Myocyte (in vitro differentiated cells): Measurements from ENCODE around the gene SEMA3D. TPM values are rescaled to one million over a fixed set of nuclear protein-coding genes. Genes with fewer than 3 reads are reported as not detected.

Experiments
- DNase-seq: peaks from one replicate; pipeline ENCODE4 v3.0.0-alpha.2; 2012; ENCODE audit warnings: low read depth
- polyA plus RNA-seq: library from polyadenylated mRNA; unstranded; fragments of >200 nt; gene quantifications from one replicate; pipeline ENCODE4 v1.2.1, GENCODE V29; 2012; ENCODE audit warnings: missing spikeins
- total RNA-seq: library from RNA; depleted of rRNA; stranded (reverse); fragments of >200 nt; gene quantifications from 2 replicates; pipeline ENCODE4 v1.2.3, GENCODE V29; 2014

SEMA3D gene
- total RNA-seq, result 0.36 and 0.62 TPM in 2 replicates
- not detected for polyA plus RNA-seq

GRCh38 chr7:85186521-85187241 lies at the start of gene SEMA3D:
TSS of gene SEMA3D (minus strand) at chr7:85187056. CDS start at chr7:85121891, 65,165 bp downstream.
- DNase-seq, result peak; percentile 94

GRCh38 chr7:85234730-85235129 lies 47.9 kb upstream of the SEMA3D start:
- no peak for DNase-seq

- DNase-seq, result no peak
These were observed 45.2 kb upstream of the SEMA3D start for GRCh38 chr7:85232068-85232467.

GRCh38 chr7:85230623-85231022 lies 43.8 kb upstream of the SEMA3D start:
- DNase-seq, result no peak

- no peak for DNase-seq
These were observed 42.7 kb upstream of the SEMA3D start for GRCh38 chr7:85229544-85229943.

- no peak for DNase-seq
These were observed 39.7 kb upstream of the SEMA3D start for GRCh38 chr7:85226361-85227085.

GRCh38 chr7:85224171-85224570 lies 37.3 kb upstream of the SEMA3D start:
- no peak for DNase-seq

- no peak for DNase-seq
These were observed 35.7 kb upstream of the SEMA3D start for GRCh38 chr7:85222522-85222921.

- no peak for DNase-seq
These were observed 34.9 kb upstream of the SEMA3D start for GRCh38 chr7:85221796-85222195.

GRCh38 chr7:85220651-85221050 lies 33.8 kb upstream of the SEMA3D start:
- no peak for DNase-seq

GRCh38 chr7:85220023-85220422 lies 33.2 kb upstream of the SEMA3D start:
- no peak for DNase-seq

GRCh38 chr7:85217085-85217484 lies 30.2 kb upstream of the SEMA3D start:
- DNase-seq, result no peak

- no peak for DNase-seq
These were observed 28.2 kb upstream of the SEMA3D start for GRCh38 chr7:85215098-85215497.

- DNase-seq, result no peak
These were observed 26.6 kb upstream of the SEMA3D start for GRCh38 chr7:85213500-85213899.

GRCh38 chr7:85205754-85206153 lies 18.9 kb upstream of the SEMA3D start:
- no peak for DNase-seq

- no peak for DNase-seq
These were observed 17.6 kb upstream of the SEMA3D start for GRCh38 chr7:85204496-85204895.

GRCh38 chr7:85204061-85204460 lies 17.2 kb upstream of the SEMA3D start:
- no peak for DNase-seq

GRCh38 chr7:85201209-85201608 lies 14.4 kb upstream of the SEMA3D start:
- DNase-seq, result no peak

GRCh38 chr7:85196696-85197095 lies 9.8 kb upstream of the SEMA3D start:
- DNase-seq, result no peak

GRCh38 chr7:85191383-85191782 lies 4.5 kb upstream of the SEMA3D start:
- DNase-seq, result peak; percentile 11

- DNase-seq, result peak; percentile 38
These were observed 754 bp downstream of the SEMA3D start for GRCh38 chr7:85186083-85186520.

- DNase-seq, result peak; percentile 40
These were observed 1.3 kb downstream of the SEMA3D start for GRCh38 chr7:85185424-85186082.
